Cardiac fibroblast (primary cell): Measurements from ENCODE around the gene NLRP7.

Experiments used
- DNase-seq, 2 donors: peaks; one replicate each; pipeline versions ENCODE4 v3.0.0 to v3.0.0-alpha.2; 2010; ENCODE audit warnings: low read depth in 2 of 2
- H3K4me3 ChIP-seq, 2 donors: replicated peaks in 1 of 2; 1 replicate in 1 of 2; 2 replicates in 1 of 2; pipeline ENCODE4 v1.5.1; 2011; ENCODE audit warnings: low read depth in 2 of 2, low read length in 2 of 2, mild to moderate bottlenecking in 2 of 2, moderate library complexity in 1 of 2
- TF ChIP-seq, protein P1 (sequence below): IDR thresholded peaks from one replicate; pipeline ENCODE4 v1.5.1; 2011; ENCODE audit warnings: low read depth, mild to moderate bottlenecking, low read length, inconsistent platforms

NLRP7 gene

GRCh38 chr19:54881884-54882283 lies 65.4 kb downstream of the NLRP7 start:
- TF ChIP-seq, protein P1, sequence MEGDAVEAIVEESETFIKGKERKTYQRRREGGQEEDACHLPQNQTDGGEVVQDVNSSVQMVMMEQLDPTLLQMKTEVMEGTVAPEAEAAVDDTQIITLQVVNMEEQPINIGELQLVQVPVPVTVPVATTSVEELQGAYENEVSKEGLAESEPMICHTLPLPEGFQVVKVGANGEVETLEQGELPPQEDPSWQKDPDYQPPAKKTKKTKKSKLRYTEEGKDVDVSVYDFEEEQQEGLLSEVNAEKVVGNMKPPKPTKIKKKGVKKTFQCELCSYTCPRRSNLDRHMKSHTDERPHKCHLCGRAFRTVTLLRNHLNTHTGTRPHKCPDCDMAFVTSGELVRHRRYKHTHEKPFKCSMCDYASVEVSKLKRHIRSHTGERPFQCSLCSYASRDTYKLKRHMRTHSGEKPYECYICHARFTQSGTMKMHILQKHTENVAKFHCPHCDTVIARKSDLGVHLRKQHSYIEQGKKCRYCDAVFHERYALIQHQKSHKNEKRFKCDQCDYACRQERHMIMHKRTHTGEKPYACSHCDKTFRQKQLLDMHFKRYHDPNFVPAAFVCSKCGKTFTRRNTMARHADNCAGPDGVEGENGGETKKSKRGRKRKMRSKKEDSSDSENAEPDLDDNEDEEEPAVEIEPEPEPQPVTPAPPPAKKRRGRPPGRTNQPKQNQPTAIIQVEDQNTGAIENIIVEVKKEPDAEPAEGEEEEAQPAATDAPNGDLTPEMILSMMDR: no peak
- no peak for DNase-seq
- no peak overlapping the region for H3K4me3 ChIP-seq

- no peak overlapping the region for H3K4me3 ChIP-seq
- no peak for DNase-seq
- TF ChIP-seq, protein P1: no peak
Observed at GRCh38 chr19:54877471-54877870, 69.9 kb downstream of the NLRP7 start.

DNA sequence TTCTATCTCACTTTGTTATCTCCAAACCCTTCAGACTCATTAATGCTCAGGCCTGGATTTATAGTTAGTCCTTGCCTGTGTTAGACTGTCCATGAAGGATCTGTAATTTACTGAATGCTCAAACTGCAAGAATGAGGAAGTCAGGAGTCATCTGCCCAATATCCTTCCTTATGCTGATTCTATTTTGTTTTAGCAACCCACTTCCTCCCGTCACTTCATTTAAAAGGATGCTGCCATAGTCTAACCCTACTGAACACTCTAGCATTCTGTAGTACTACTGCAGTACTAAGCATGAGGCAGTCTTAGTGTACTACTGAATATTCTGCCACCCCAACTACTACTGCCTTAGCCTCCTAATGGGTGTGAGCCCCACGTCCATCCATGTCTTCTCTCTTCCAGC lies 71.8 kb downstream of the NLRP7 start:
- no peak for DNase-seq
- H3K4me3 ChIP-seq: no peak overlapping the region
- TF ChIP-seq, protein P1: no peak

DNA sequence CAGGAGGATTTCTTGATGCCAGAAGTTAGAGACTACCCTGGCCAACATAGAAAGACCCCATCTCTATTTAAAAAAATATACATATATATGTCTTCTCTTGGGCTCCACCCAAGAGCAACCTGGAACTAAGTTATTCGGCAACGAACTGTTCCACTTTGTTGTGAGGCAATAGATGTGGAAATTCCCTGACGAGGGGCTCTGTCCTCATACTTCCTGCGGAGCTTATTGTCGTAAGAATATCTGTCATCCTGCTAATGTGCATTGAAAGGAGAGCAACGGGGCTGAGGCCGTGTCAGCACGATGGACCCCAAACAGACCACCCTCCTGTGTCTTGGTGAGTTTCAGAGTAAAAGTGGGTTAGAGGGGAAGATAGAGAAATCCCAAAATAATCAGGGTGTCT lies 73.3 kb downstream of the NLRP7 start, which contains the start of gene FCAR:
FCAR (plus strand) TSS at position 246 of the 400 bp plus-strand sequence; CDS start at position 301, 55 bp downstream.
- TF ChIP-seq, protein P1: no peak
- no peak within 1 kb of the TSS for H3K4me3 ChIP-seq
- DNase-seq: no peak
